Adipose tissue (tissue), 3 donors: ENCODE data around the gene ACD. TPM values are rescaled to one million over a fixed set of nuclear protein-coding genes. Genes with fewer than 3 reads are reported as not detected.
A peak's percentile ranks its signal among the peaks of the same experiment; 100 is the strongest.

Experiments
- H3K27ac ChIP-seq: one replicate; pipeline ENCODE4 v1.5.1; 2013; ENCODE audit warnings: low read depth, low read length
- whole genome bisulfite sequencing, 3 donors: extraction: QIAGEN DNeasy Blood & Tissue Kit; methylation state at CpG; one replicate each; pipeline ENCODE4 v1.1.7; 2013; 5-methylcytosine and 5-hydroxymethylcytosine counted together
- polyA plus RNA-seq, 3 donors: library from polyadenylated mRNA; stranded (reverse); fragments of 200-250 nt; gene quantifications; one replicate each; pipeline ENCODE4 v1.2.3, GENCODE V29; 2013
- donor health status: healthy with polysubstance abuse.
- donor health status: Bipolar disorder and iron deficiency.
- donor health status: healthy.

The ACD gene
- polyA plus RNA-seq, 3 donors: 12.7 to 15.6 (median 13.3) TPM

GRCh38 chr16:67664871-67665270 lies 4.8 kb upstream of the ACD start:
- WGBS, 3 donors: 48 to 96% (median 94%) methylated on average over 7 of the region's 7 CpGs
- no peak overlapping the region for H3K27ac ChIP-seq

DNA sequence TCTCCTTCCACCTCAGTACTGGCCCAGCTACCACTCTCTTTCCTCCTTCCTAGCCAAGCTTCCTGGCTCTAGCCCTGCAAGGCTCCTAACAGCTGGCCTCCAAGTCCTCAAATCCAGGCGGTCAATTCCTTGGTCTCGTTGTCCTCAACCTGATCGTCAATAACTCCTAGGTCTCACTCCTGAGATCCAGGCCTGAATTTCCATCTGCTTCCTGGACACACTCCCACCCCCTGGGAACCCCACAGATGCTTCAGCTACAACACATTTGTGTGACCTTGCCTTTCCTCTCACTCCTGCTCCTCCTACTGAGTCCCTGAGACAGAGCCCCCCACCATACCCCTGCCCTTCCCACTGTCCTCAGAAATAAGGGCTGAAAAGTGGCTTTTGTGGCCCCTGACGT lies 4.2 kb upstream of the ACD start:
- 42 to 87% (median 86%) methylated on average over 4 of the region's 4 CpGs for WGBS, 3 donors
- no peak overlapping the region for H3K27ac ChIP-seq

- 41 to 90% (median 86%) methylated on average over 4 to 6 of the region's 6 CpGs for WGBS, 3 donors
- H3K27ac ChIP-seq: no peak overlapping the region
Measured at GRCh38 chr16:67663877-67664222, 3.8 kb upstream of the ACD start.

DNA sequence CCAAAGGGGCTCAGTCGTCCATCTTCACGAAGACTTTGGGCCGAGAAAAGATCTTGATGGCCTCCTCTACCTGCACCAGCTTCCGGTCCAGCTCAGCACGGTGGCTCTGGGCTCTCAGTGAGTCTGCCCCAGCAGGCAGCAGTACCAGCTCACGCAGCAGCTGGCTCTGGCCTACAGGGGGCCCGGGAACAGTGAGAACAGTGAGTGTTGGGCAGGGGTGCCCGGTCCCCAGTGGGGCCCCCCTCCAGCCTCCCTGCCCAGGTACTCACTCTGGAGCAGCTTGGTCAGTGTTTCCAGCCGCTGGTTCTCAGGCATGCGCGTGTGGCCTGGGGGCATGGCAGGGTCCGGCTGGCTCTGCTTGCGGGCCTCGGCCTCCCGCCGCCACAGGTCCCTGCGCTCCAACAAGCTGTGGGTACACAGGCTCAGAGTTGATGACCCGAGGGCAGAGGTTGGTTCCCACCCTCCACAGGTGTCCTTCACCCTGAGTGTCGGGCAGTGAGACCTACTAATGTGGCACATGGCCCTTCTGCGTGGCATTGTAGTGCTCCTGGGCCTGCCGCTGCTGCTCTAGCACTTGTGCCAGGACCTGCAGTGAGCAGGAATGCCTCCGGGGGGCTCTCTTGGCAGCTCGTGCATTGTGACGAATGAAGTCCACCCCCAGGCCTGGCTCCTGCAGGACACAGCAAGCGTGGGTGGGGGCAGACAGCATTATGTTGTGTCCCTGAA lies 3.3 kb upstream of the ACD start:
- WGBS, 3 donors: 46 to 86% (median 86%) methylated on average over 25 of the region's 25 CpGs
- no peak overlapping the region for H3K27ac ChIP-seq

GRCh38 chr16:67662653-67663010 lies 2.6 kb upstream of the ACD start:
- no peak overlapping the region for H3K27ac ChIP-seq

DNA sequence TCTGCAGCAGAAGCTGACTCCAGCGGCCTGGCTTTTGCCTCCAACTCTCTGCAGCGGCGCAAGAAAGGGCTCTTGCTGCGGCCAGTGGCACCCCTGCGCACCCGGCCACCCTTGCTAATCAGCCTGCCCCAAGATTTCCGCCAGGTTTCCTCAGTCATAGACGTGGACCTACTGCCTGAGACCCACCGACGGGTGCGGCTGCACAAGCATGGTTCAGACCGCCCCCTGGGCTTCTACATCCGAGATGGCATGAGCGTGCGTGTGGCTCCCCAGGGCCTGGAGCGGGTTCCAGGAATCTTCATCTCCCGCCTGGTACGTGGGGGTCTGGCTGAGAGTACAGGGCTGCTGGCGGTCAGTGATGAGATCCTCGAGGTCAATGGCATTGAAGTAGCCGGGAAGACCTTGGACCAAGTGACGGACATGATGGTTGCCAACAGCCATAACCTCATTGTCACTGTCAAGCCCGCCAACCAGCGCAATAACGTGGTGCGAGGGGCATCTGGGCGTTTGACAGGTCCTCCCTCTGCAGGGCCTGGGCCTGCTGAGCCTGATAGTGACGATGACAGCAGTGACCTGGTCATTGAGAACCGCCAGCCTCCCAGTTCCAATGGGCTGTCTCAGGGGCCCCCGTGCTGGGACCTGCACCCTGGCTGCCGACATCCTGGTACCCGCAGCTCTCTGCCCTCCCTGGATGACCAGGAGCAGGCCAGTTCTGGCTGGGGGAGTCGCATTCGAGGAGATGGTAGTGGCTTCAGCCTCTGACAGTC lies 2.0 kb upstream of the ACD start:
- 67 to 95% (median 94%) methylated on average over 34 of the region's 34 CpGs for WGBS, 3 donors
- H3K27ac ChIP-seq: no peak overlapping the region

DNA sequence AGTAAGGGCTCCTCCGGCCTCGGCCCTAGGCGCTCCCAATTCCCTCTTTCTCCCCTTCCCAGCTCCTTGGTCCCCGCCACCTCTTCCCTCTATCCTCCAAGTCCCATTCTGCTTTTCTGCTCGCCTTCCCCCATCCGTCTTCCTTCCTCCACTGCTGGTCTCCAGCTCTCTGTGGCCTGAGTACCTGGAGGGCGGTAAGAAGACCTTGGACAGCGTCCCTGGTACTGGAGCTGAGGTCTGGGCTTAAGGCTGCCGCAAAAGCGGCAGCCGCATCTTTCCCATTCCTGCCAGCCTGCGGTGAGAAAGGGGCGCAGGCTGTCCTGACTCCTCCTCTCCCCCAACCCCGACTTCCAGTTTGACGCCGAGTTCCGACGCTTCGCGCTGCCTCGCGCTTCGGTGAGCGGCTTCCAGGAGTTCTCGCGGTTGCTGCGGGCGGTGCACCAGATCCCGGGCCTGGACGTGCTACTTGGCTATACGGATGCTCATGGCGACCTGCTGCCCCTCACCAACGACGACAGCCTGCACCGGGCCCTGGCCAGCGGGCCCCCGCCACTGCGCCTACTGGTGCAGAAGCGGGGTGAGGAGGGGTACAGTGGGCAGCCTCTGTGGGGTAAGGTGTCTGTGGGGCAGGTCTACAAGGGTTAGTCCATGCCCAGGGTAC lies 1.2 kb upstream of the ACD start:
- H3K27ac ChIP-seq: no peak overlapping the region
- 6 to 16% (median 15%) methylated on average over 38 to 39 of the region's 39 CpGs for whole genome bisulfite sequencing, 3 donors

- 0 to 1% (median 0%) methylated on average over 45 to 48 of the region's 48 CpGs for WGBS, 3 donors
- peak within 1 kb of the TSS; percentile 68 for H3K27ac ChIP-seq
Measured at GRCh38 chr16:67660564-67661028, 536 bp upstream of the ACD start, which contains the start of gene PARD6A. Gene PARD6A (plus strand): TSS chr16:67660960. CDS start chr16:67661039, 79 bp downstream.

- no peak overlapping the region for H3K27ac ChIP-seq
- WGBS, 3 donors: 36 to 42% (median 41%) methylated on average over 21 of the region's 21 CpGs
Measured at GRCh38 chr16:67658849-67659674, 998 bp downstream of the ACD start.

DNA sequence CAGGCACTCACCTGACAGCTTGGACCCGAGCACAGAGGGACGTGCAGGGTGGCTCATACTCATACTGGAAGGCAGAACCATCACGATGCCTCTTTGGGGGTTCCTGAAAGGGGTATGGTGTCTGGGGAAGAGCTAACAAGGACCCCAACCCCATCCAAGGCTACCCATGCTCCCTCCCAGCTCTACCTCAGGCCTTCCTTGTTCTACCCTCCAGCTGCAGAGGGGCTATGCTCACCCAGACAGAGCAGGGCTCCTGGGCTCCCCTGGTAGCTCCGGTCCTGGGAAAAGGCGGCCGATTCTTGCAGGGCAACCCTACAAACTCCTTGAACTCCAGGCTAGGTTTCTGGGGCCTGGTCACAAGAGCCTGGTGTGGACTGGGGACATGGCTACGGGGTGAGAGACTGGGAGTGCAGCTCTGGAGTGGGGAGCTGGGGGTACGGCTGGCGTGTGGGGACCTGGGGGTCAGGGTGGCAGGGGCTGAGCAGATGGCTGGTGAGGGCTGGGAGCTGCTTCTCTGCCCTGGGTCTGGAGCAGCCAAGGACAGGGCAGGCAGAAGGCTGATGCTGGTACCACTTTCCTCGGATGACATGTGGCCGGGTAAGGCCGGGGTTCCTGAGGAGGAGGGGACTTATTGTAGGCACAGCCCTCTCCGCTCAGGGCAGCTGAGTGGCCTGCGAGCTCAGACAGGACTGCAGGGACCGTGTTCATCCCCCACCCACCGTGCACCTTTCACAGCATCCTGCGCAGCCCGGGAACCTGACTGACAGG lies 2.1 kb downstream of the ACD start:
- 93 to 95% (median 93%) methylated on average over 18 of the region's 18 CpGs for WGBS, 3 donors
- no peak overlapping the region for H3K27ac ChIP-seq

- WGBS, 3 donors: 91 to 95% (median 93%) methylated on average over 15 to 16 of the region's 16 CpGs
- H3K27ac ChIP-seq: no peak overlapping the region
Measured at GRCh38 chr16:67657017-67657608, 2.9 kb downstream of the ACD start.

DNA sequence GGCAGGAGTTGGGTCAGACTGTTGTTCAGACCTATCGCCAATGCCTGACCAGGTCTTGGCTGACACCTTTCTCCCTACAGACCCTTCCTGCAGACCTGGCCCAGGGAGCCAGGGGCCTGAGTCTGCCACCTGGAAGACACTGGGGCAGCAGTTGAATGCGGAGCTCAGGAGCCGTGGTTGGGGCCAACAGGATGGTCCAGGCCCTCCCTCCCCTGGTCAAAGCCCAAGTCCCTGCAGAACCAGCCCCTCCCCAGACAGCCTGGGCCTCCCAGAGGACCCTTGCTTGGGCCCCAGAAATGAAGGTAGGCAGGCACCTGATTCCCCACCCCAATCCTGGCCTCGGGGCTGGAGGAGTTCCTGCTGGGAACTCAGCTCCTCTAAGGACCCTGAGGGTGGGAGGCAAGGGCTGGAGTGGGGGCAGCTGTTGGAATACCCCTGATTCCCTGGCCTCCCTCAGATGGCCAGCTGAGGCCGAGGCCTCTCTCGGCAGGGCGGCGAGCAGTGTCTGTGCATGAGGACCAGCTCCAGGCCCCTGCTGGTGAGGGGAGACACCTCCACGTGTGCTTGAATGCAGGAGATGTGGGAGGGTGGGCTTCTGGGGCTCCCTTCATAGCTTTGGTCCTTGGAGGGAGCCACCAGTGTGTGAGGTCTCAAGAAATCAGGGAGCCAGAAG lies 3.6 kb downstream of the ACD start:
- WGBS, 3 donors: 84 to 88% (median 84%) methylated on average over 9 of the region's 9 CpGs
- H3K27ac ChIP-seq: no peak overlapping the region

DNA sequence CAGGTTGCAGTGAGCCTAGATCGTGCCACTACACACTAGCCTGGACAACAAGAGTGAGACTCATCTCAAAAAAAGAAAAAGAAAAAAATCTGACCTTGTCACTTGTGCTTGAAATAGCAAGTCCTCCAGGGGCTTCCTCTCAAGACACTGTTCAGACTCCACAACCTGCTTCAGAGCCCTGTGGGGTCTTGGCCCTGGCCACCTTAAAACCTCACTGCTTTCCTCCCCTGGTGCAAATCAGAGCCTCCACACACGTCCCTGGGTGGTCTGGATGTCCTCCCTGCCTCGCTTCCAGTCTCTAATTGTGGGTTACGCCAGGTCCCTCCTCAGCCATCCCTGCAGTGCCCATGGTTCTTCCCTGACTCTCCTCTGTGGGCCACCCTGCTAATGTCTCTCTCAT lies 4.7 kb downstream of the ACD start:
- 72 to 83% (median 73%) methylated on average over 4 of the region's 4 CpGs for WGBS, 3 donors
- H3K27ac ChIP-seq: no peak overlapping the region

DNA sequence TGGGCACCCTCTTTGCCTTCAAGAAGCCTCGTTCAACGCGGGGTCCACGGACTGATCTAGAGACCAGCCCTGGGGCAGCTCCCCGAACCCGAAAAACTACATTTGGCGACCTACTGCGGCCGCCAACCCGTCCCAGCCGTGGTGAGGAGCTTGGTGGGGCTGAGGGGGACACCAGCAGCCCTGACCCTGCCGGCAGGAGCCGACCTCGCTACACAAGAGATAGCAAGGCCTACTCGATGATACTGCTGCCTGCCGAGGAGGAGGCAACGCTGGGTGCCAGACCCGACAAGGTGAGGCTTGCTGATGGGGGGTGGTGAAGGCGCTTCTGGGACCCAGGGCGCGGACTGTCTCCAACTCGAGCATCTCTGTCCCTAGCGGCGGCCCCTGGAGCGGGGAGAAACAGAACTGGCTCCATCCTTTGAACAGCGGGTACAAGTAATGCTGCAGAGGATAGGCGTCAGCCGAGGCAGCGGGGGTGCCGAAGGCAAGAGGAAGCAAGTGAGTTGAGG lies 5.6 kb downstream of the ACD start:
- H3K27ac ChIP-seq: no peak overlapping the region
- 42 to 70% (median 57%) methylated on average over 30 of the region's 30 CpGs for WGBS, 3 donors

DNA sequence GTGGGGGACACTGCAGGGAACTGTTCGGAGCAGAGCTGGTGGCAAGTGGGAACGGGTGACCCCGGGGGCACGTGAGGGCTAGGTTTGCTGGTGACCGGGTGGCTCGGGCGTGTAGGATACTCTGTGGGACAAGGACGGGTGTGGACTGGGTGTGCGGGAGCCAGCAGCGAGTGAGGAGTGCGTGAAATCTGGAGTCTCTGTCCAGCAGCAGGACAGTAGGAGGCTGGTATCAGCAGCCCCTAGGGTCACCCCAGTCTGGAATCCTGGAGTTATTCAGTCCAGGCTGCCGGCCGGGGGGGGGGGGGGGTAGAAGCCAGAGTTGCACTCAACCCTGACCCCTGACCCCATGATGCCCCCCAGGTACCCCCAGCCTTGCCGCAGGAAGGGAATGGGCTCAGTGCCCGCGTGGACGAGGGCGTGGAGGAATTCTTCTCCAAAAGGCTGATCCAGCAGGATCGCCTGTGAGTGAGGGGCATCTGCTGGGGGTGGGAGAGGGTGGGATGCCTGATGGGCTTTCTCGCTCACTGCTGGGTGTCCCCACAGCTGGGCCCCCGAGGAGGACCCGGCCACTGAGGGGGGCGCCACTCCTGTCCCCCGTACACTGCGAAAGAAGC lies 6.2 kb downstream of the ACD start:
- WGBS, 3 donors: 30 to 43% (median 39%) methylated on average over 22 to 25 of the region's 25 CpGs
- H3K27ac ChIP-seq: no peak overlapping the region

- 13 to 33% (median 23%) methylated on average over 47 to 68 of the region's 68 CpGs for WGBS, 3 donors
- H3K27ac ChIP-seq: no peak overlapping the region
Measured at GRCh38 chr16:67653128-67653788, 6.8 kb downstream of the ACD start.
